ENCODE measurements around the gene SPO11. TPM values are rescaled to one million over a fixed set of nuclear protein-coding genes. Genes with fewer than 3 reads are reported as not detected.

Gene SPO11
- total and polyA plus RNA-seq, 2 of the 8 experiments (the other 6 are each of a cell fraction or from before 2014, with no cell fraction given) = not detected

DNA sequence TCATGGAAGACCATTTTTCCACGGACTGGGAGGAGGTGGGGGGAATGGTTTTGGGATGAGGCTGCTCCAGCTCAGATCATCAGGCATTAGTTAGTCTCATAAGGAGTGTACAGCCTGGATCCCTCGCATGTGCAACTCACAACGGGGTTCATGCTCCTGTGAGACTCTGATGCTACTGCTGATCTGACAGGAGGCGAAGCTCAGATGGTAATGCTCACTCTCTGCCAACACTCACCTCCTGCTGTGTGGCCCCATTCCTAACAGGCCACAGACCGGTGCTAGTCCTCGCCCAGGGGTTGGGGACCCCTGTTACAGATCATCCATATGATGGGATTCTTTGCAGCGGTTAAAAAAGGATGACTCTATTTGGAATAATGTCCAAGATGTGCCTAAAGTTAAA is 35.6 kb upstream of the SPO11 start (continued):
- TF ChIP-seq NANOG (IDR thresholded peaks at IDR 0.05; ENCODE audit: insufficient read depth, low read depth, low read length, poor library complexity, severe bottlenecking) = no peak
- no peak for TF ChIP-seq BRCA1 (IDR thresholded peaks at IDR 0.05; ENCODE audit: low read depth, low read length)
- no peak for TF ChIP-seq SAP30 (IDR thresholded peaks at IDR 0.05; ENCODE audit: insufficient read depth, insufficient replicate concordance, low read length)

All from H1 (cell line).